Activated naive CD4-positive, alpha-beta T cell treated with anti-CD3 and anti-CD28 coated beads, Interleukin-2, amount 10 ng/mL, durations not matched to agents 7 days and 5 days (primary cell): ENCODE measurements around the gene MFAP3L.
"Not testable (repeated sequence)": the region's sequence is repeated elsewhere in the genome, so short reads cannot be mapped to it uniquely, and the experiment has no call there.

Experiments
- CTCF ChIA-PET: fragments of 350-600 bp; sonication (Branson Sonifier 250); formaldehyde crosslinking; loops from one replicate; lab custom pipeline; 2021; ENCODE audit warnings: antibody characterized with exemption; lab: Charles Lee
- DNase-seq: peaks from one replicate; pipeline ENCODE4 v3.0.0-alpha.2; 2020
- H3K27ac Mint-ChIP-seq: one replicate; pipeline ENCODE4 v1.8.0; 2021; ENCODE audit warnings: mild to moderate bottlenecking, moderate library complexity, mixed read lengths
- H3K27me3 Mint-ChIP-seq: one replicate; pipeline ENCODE4 v1.8.0; 2021; ENCODE audit warnings: mild to moderate bottlenecking, mixed read lengths
- H3K36me3 Mint-ChIP-seq: one replicate; pipeline ENCODE4 v1.8.0; 2021; ENCODE audit warnings: mixed read lengths
- H3K4me1 Mint-ChIP-seq: one replicate; pipeline ENCODE4 v1.8.0; 2021; ENCODE audit warnings: mixed read lengths
- H3K4me3 Mint-ChIP-seq: one replicate; pipeline ENCODE4 v1.8.0; 2021; ENCODE audit warnings: mild to moderate bottlenecking, moderate library complexity, mixed read lengths
- H3K9me3 Mint-ChIP-seq: one replicate; pipeline ENCODE4 v1.8.0; 2021; ENCODE audit warnings: mixed read lengths

The MFAP3L gene

GRCh38 chr4:169956091-169956843, 69.9 kb downstream of the MFAP3L start:
- H3K27ac Mint-ChIP-seq: no peak overlapping the region
- H3K4me1 Mint-ChIP-seq: no peaks in the 10 kb centered on the region
- H3K4me3 Mint-ChIP-seq: no peak overlapping the region
- no peaks in the 10 kb centered on the region for H3K36me3 Mint-ChIP-seq
- no peaks in the 10 kb centered on the region for H3K27me3 Mint-ChIP-seq
- CTCF ChIA-PET: no interaction called here
- no peak for DNase-seq
- no peaks in the 10 kb centered on the region for H3K9me3 Mint-ChIP-seq

- H3K27me3 Mint-ChIP-seq: no peaks in the 10 kb centered on the region
Observed at GRCh38 chr4:169955521-169955920, 70.7 kb downstream of the MFAP3L start.

GRCh38 chr4:169952236-169953002, 73.8 kb downstream of the MFAP3L start:
- Mint-ChIP-seq H3K36me3 (no peaks in the 10 kb centered on the region), H3K9me3 (no peaks in the 10 kb centered on the region), H3K4me1 (no peaks in the 10 kb centered on the region), H3K27ac (no peak overlapping the region), H3K4me3 (no peak overlapping the region), H3K27me3 (no peaks in the 10 kb centered on the region)
- CTCF ChIA-PET: no interaction called here
- DNase-seq: no peak

More at GRCh38 chr4:169955521-169955920, 70.7 kb downstream of the MFAP3L start:
- Mint-ChIP-seq H3K9me3 (no peaks in the 10 kb centered on the region), H3K27ac (no peak overlapping the region), H3K4me1 (no peaks in the 10 kb centered on the region), H3K36me3 (no peaks in the 10 kb centered on the region), H3K4me3 (no peak overlapping the region)
- CTCF ChIA-PET: no interaction called here
- no peak for DNase-seq

GRCh38 chr4:169948271-169948670, 77.9 kb downstream of the MFAP3L start:
- H3K36me3 Mint-ChIP-seq: no peaks in the 10 kb centered on the region
- H3K4me1 Mint-ChIP-seq: no peaks in the 10 kb centered on the region
- no peak overlapping the region for H3K27ac Mint-ChIP-seq
- no peaks in the 10 kb centered on the region for H3K9me3 Mint-ChIP-seq
- H3K27me3 Mint-ChIP-seq: no peaks in the 10 kb centered on the region
- no peak for DNase-seq
- H3K4me3 Mint-ChIP-seq: no peak overlapping the region
- CTCF ChIA-PET: no interaction called here

- Mint-ChIP-seq H3K4me1 (no peaks in the 10 kb centered on the region), H3K9me3 (no peaks in the 10 kb centered on the region), H3K4me3 (no peak overlapping the region), H3K36me3 (no peaks in the 10 kb centered on the region), H3K27me3 (no peaks in the 10 kb centered on the region), H3K27ac (no peak overlapping the region)
- no peak for DNase-seq
- CTCF ChIA-PET: interaction anchor here (1.3 kb wide), 1 partner anchor 135 kb away, joined by 3 read pairs; no protein-coding TSS in a partner anchor
Observed at GRCh38 chr4:169945636-169946035, 80.6 kb downstream of the MFAP3L start.

GRCh38 chr4:169943601-169944000, 82.6 kb downstream of the MFAP3L start:
- CTCF ChIA-PET, H3K9me3 Mint-ChIP-seq, H3K36me3 Mint-ChIP-seq, H3K27me3 Mint-ChIP-seq, H3K4me1 Mint-ChIP-seq, H3K27ac Mint-ChIP-seq, H3K4me3 Mint-ChIP-seq, DNase-seq: not testable (repeated sequence)

GRCh38 chr4:169941141-169941540, 85.1 kb downstream of the MFAP3L start:
- Mint-ChIP-seq H3K4me3 (no peak overlapping the region), H3K9me3 (no peaks in the 10 kb centered on the region), H3K4me1 (no peaks in the 10 kb centered on the region), H3K27ac (no peak overlapping the region), H3K36me3 (no peaks in the 10 kb centered on the region), H3K27me3 (no peaks in the 10 kb centered on the region)
- CTCF ChIA-PET: interaction anchor here (1.2 kb wide), 1 partner anchor 22 kb away, joined by 3 read pairs; no protein-coding TSS in a partner anchor
- DNase-seq: no peak

- Mint-ChIP-seq H3K9me3 (no peaks in the 10 kb centered on the region), H3K36me3 (no peaks in the 10 kb centered on the region), H3K4me3 (no peak overlapping the region), H3K4me1 (no peaks in the 10 kb centered on the region), H3K27ac (no peak overlapping the region), H3K27me3 (no peaks in the 10 kb centered on the region)
- CTCF ChIA-PET: interaction anchor here (1.2 kb wide), 1 partner anchor 23 kb away, joined by 3 read pairs; no protein-coding TSS in a partner anchor
- DNase-seq: no peak
Observed at GRCh38 chr4:169940460-169940859, 85.7 kb downstream of the MFAP3L start.
